Fibroblast of lung (primary cell): ENCODE measurements around the gene GABRB3.

ENCODE experiments used
- CTCF ChIP-seq, 2 donors: IDR thresholded peaks in 1 of 2; conservative IDR thresholded peaks in 1 of 2; 1 replicate in 1 of 2; 2 replicates in 1 of 2; pipeline ENCODE4 v1.5.1; 2011 to 2012; ENCODE audit warnings: low read length in 2 of 2, control low read depth in 1 of 2, inconsistent platforms in 1 of 2, low read depth in 1 of 2, mild to moderate bottlenecking in 1 of 2
- EZH2 ChIP-seq: IDR thresholded peaks from 2 replicates; pipeline ENCODE4 v1.5.1; 2012; ENCODE audit warnings: low read length, control low read depth, mild to moderate bottlenecking; ENCODE audit errors: missing control alignments

- no peak for TF ChIP-seq CTCF (conservative IDR thresholded peaks at IDR 0.05 in 1 of 2, IDR thresholded peaks at IDR 0.05 in 1 of 2; ENCODE audit: low read depth in 1 of 2, low read length in 2 of 2)
- TF ChIP-seq EZH2: no peak
Measured at GRCh38 chr15:26686547-26687187, 86.2 kb downstream of the GABRB3 start.
